CD4-positive, alpha-beta T cell treated with Interleukin-17A for 1 hour (primary cell): ENCODE results near the gene CFAP45.
"Not testable (repeated sequence)": the region's sequence is repeated elsewhere in the genome, so short reads cannot be mapped to it uniquely, and the experiment has no call there.

ENCODE experiments used
- DNase-seq: peaks from one replicate; pipeline ENCODE4 v3.0.0-alpha.2; 2020

The CFAP45 gene

GRCh38 chr1:159922511-159923202, 22.7 kb upstream of the CFAP45 start:
- DNase-seq, result no peak

DNA sequence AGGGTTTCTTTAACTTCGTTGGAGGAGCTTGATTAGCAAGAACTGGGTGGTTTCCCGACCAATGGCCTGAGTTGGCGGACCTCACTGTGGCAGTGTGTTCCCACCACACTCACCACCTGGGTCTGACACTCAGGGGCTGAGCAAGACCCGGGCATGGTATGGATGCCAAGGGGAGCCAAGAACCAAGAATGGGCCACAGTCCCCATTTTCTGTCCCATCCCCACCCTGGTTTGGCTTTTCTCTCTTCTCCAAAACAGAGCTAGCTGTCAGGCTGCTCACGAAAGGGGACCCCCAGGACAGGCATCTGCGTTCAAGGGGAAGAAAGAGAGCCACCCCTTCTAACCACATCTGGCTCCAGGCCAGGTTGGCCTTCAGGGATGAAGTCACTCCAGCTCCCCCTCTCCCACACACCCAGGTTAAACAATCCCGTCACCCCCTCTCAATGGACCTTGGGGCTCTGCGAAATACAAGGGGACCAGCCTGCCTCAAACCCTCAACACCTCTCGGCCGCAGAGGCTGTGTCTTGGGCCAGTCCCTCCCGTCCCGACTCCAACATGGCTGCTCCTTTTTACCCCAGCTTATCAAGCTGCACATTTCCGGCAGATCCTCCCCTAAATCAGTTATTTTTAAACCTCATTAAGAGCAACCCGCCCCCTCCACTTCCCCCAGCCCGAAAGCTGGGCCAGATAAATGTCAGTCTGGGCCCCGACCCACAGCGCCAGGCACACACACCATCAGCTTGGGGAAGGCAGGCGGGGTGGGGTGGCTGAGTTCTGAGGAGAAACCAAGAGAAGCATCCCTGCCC, 21.9 kb upstream of the CFAP45 start:
- DNase-seq, result peak; percentile 79

DNA sequence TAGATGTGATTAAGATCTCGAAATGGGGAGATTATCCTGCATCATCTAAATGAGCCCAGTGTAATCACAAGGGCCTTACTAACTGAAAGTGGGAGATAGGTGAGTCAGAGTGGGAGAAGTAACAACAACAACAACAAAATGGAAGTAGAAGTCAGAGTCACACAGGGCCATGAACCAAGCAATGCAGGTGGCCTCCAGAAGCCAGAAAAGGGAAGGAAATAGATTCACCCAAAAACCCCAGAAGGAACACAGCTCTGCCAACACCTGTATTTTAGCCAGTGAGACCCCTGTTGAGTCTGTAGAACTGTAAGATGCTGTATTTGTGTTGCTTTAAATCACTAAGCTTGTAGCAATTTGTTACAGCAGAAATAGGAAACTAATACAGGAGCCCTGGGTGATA, 21.3 kb upstream of the CFAP45 start:
- DNase-seq, result peak; percentile 57

GRCh38 chr1:159920651-159921050, 20.7 kb upstream of the CFAP45 start:
- DNase-seq, result no peak

DNA sequence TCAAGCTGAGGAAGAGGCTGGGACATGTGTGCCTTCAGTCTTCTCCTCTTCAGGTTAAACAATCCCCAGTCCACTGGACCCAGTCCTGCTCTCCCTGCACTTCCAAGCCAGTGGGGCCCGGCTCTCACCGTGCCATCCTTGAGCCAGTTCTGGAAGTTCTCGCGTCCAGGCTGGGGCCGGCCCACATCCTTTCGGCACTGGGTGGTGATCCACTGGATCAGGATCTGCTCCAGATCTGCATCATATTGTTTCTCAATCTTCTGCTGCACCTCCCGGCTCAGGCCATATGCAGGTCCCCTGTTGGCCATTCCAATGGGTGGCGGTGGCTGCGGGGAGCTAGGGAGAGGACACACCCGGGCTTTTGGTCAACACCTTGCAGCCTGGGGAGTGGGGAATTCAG, 20.2 kb upstream of the CFAP45 start:
- DNase-seq, result no peak

DNA sequence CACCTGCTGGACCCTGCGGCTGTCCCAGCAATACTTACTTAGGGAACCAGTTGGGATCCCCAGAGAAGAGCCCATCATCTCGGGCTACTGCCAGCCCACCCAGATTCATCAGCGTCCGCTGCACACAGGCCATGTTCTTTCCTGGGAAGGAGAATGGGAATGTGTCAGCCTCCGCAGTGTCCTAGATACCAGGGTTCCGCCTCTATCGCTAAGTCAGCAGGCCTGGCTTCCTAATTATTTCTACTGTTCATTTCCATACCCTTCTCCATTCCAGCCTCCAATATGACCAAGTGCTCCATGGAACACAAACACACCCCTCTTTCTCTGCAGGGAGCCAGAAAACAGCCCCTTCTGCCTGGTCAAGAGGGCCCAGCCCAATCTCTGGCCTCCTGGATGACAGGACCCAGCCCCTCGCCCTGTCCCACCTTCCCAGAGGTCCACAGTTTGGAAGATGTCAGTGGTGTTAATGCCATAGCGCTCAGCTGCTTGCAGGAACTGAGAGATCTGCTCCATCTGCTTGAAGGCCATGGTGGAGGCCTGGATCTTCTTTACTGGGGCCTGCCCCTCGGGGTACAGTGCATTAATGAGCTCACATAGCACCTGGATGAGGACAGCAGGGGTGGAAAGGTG, 19.4 kb upstream of the CFAP45 start:
- DNase-seq, result no peak

DNA sequence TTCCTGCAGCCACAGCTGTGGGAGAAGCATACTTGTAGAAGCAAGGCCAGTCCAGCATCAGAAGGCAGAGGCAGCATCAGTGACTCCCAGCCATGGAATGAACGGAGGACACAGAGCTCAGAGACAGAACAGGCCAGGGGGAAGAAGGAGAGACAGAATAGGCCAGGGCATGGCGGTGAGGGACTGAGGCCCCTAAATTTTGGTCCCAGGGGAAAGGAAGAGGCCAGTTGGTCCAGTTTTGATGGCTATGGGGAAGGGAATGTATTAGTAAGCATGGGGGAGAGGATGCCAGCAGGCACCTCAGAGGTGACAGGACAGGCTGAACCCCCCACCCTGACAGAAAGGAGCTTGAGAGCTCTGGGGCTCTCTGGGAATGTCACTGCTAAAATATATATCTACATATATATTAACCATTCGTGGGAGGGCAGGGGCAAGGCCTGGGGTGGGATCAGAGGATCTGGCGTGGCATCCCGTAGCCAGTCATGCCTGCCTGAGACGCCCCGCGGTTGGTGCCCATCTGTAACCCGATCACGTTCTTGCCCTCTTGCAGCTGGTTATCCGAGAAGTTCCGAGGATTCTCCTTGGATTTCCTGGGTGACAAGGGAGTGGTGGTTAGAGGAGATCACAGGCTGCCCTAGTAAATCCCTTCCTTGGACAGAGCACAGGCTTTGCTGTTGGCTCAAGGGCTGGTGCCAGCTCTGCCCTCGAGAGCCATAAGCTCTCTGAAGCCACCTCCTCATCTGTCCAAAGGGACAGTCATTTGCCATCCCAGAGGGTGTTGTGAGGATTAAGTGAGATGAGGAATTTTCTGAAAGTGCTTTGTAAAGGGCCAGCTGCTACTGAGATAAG, 18.6 kb upstream of the CFAP45 start:
- no peak for DNase-seq

DNA sequence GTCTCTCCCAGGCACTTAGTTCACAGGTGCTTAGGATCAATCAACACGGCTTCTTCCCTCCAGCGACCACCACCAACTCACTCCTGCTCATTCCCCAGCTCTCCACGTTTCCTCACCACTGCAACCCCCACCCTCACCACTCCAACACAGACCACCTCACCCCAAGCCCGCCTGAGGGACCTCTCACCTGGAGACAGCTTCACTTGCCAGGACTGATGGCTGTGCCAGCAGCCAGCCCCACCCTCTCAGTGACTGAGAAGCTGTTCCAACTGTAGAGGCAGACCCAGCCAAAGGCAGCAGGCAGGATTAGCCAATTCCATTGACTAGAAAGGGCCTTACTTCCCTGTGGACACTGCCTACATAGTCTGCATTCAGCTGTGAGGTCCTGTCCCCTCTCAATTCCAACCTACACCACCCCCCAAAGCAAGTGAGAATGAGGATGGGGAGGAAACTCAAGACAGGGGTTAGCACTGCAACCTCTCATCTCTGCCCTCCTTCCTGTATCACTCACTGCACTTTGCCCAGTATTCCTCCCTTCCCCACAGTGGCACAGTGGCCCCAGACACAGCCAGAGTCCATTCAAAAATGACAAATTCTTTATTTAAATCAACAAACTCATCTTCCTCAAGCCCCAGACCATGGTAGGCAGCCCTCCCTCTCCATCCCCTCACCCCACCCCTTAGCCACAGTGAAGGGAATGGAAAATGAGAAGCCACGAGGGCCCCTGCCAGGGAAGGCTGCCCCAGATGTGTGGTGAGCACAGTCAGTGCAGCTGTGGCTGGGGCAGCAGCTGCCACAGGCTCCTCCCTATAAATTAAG, 17.8 kb upstream of the CFAP45 start:
- DNase-seq, result no peak

- peak; percentile 25 for DNase-seq
Measured at GRCh38 chr1:159916242-159917051, 16.5 kb upstream of the CFAP45 start.

DNA sequence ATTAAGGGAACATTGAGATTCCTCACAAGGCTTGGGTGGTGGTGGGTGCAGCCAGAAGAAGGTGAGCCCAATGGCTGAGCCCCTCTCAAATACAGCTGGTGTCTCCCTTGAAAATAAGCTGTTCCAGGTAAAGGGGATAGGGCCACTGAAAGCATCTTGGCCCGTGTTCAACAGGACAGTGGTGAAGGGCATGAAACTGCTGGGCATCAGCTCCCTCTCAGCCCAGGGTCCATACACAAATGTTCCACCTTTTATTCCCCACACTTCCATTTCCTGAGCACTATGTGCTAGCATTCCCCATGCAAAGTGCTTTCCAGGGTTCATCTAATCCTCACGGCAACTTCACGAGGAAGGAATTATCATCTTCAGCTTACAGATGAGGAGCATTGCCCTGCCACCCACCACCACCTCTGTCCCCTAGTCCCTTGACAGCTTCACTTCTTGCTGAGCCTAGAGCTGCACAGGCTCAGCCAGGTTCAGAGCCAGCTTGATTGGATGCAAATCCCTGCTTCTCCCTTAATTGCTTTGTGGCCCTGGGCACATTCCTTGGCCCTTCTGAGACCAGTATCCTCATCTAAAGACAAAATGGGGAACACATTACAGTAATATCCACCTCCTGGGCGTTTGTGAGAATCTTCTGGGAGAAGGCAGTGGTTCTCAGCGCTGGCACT, 15.7 kb upstream of the CFAP45 start:
- peak; percentile 28 for DNase-seq

GRCh38 chr1:159914252-159915018, 14.5 kb upstream of the CFAP45 start:
- DNase-seq, result peak; percentile 26

DNA sequence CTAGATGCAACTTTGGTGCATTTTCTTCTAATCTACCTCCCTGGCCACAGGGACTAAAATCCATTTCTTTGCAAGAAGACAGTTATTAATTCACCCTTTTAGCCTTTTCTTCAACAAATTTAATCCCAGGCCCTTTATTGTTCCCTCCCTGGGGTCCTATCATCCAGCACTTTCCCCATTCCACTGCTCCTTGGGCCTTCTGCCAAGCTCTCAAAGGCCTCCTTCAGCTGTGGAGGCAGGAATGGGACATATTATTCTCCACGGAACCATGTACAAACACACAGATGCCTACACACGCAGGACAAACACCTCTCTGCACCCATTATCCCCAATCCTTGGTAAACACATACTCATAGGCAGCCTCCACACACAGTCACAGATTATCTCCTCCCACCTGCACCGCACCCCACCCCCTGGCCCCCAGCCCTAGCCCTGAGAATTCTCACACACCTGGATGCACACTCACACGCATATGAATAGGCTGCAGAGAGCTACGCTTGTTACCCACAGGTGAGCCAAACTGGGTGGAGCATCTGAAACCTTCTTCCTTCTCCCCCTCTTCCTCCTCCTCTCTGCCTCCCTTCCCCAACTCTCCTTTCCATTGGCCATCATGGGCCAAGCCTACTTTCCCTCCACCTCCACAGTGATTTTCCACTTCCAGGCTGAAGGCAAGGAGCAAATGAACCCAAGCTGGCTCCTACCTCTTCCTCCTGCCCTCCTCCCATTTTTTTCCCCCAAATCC, 13.7 kb upstream of the CFAP45 start:
- peak; percentile 34 for DNase-seq

GRCh38 chr1:159911326-159912070, 11.5 kb upstream of the CFAP45 start:
- peak; percentile 39 for DNase-seq

DNA sequence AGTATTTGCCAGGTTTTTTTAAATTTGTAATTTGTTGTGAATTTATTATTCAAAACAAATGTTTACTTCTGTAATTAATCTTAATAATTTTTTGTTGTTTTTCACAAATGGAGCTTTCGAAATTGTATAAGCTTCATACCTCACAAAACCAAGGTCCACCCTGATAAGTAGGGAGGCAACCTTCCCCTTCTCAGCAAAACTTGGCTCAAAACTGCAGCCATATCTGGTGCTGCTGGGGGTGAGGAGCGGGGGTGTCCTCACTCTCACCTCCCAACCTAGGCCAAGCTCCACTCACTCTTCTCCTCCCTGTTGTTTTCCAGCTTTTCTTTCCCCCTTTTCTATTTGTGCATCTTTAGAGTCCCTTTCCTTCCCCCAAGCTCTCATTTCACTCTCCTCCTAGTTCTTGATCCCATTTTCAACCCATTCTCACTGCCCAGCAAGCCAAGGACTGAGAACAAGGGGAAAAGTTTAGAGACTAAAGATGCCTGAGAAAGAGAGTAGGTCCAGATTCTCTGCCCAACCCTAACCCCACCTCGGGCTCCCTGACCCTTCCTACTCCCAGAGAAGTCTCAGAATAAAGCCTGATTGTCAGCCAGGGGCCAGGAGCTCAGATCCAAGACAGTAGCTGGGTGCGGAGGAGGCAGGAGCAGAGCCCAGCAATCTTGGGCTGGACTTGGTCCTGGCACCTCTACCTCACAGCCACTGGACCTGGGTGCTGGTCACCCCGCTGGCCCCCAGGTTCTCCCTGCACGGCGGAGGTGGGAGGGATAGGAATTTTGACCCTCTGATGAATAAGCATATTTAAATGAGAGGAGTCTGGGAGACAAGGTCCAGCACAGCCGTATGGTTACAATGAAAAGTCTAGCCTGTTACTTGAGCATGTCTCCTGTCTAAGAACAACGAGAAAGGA, 8.3 kb upstream of the CFAP45 start:
- DNase-seq, result no peak

DNA sequence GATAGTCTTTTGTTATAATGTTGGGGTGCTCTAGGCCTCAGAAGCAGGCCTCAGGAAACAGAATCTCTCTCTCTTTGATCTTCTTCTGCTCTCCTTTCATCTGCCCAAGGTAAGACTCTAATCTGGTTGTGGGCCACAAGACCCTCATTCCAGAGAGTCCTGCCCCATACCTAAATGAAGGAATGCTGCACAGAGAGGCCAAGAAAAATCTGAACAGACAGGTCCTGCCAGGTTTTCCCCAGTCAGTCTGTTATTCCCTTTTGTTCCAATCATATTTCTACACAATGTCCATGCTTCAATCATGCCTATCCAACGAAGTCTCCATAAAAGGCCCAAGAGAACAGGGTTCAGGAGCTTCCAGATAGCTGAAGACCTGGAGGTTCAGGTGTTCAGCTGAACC, 7.0 kb upstream of the CFAP45 start:
- no peak for DNase-seq

DNA sequence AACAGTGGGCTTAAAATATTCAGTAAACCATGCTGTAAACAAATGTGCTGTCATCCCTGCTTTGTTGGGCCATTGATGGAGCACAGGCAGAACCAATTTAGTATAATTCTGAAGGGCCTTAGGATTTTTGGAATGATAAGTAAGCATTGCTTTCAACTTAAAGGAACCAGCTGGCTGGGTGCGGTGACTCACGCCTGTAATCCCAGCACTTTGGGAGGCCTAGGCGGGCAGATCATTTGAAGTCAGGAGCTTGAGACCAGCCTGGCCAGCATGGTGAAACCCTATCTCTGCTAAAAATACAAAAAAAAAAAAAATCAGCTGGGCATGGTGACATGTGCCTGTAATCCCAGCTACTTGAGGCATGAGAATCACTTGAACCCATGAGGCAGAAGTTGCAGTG, 4.1 kb upstream of the CFAP45 start:
- DNase-seq, result not testable (repeated sequence)

DNA sequence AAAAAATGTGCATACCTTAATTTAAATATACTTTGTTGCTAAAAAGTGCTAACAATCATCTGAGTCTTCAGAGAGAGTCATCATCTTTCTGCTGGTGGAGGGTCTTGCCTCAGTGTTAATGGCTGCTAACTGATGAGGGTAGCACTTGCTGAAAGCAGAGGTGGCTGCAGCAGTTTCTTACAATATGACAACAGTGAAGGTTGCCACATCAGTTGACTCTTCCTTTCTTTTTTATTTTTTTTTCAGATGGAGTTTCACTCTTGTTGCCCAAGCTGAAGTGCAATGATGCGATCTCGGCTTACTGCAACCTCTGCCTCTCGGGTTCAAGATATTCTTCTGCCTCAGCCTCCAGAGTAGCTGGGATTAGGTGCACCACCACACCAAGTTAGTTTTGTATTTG, 2.6 kb upstream of the CFAP45 start:
- DNase-seq, result no peak
